Epithelial cell of esophagus (primary cell): ENCODE results near the gene NFXL1.

Experiments
- DNase-seq: peaks from one replicate; pipeline ENCODE4 v3.0.0; 2010; ENCODE audit warnings: low read depth
- H3K4me3 ChIP-seq: 2 replicates; pipeline ENCODE4 v1.5.1; 2011; ENCODE audit warnings: mild to moderate bottlenecking, low read length, control low read depth
- TF ChIP-seq, protein P1 (sequence below): IDR thresholded peaks from 2 replicates; pipeline ENCODE4 v1.5.1; 2011; ENCODE audit warnings: low read depth, mild to moderate bottlenecking, low read length, control low read depth, inconsistent platforms; ENCODE audit not compliant: insufficient read depth; ENCODE audit errors: missing control alignments

NFXL1 gene

DNA sequence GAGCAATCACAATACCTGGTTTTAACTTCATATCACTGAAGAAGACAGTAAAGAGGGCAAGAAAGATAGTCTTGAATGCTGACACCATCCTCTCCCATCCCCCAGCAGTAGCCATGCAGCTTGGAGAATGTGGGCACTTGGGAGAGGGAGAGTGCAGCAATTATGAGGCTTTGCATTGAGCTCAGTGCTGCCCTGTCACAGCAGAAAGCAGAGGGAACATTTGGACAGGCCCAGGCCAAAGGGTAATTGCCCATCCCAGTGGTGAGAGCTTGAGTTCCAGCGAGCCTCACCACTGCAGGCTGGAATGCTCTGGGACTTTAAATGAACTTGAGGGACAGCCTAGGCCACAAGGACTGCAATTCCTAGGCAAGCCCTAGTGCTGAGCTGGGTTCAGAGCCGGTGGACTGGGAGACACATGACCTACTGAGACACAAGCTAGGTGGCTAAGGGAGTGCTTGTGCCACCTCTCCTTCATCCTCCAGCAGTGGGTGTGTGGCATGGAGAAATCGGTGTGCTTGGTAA, 112.8 kb downstream of the NFXL1 start:
- DNase-seq, result no peak
- TF ChIP-seq, protein P1, sequence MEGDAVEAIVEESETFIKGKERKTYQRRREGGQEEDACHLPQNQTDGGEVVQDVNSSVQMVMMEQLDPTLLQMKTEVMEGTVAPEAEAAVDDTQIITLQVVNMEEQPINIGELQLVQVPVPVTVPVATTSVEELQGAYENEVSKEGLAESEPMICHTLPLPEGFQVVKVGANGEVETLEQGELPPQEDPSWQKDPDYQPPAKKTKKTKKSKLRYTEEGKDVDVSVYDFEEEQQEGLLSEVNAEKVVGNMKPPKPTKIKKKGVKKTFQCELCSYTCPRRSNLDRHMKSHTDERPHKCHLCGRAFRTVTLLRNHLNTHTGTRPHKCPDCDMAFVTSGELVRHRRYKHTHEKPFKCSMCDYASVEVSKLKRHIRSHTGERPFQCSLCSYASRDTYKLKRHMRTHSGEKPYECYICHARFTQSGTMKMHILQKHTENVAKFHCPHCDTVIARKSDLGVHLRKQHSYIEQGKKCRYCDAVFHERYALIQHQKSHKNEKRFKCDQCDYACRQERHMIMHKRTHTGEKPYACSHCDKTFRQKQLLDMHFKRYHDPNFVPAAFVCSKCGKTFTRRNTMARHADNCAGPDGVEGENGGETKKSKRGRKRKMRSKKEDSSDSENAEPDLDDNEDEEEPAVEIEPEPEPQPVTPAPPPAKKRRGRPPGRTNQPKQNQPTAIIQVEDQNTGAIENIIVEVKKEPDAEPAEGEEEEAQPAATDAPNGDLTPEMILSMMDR, result no peak

GRCh38 chr4:47798165-47798564, 116.2 kb downstream of the NFXL1 start:
- no peak overlapping the region for H3K4me3 ChIP-seq
- TF ChIP-seq, protein P1, result no peak
- no peak for DNase-seq

More for the DNA sequence above, 112.8 kb downstream of the NFXL1 start:
- no peak overlapping the region for H3K4me3 ChIP-seq
